IPS-NIHi11 (cell line): ENCODE measurements around the gene GRIP1.

Source experiments
- DNase-seq: peaks from one replicate; pipeline ENCODE4 v3.0.0; 2012; ENCODE audit warnings: mixed read lengths, low spot score

Gene GRIP1

DNA sequence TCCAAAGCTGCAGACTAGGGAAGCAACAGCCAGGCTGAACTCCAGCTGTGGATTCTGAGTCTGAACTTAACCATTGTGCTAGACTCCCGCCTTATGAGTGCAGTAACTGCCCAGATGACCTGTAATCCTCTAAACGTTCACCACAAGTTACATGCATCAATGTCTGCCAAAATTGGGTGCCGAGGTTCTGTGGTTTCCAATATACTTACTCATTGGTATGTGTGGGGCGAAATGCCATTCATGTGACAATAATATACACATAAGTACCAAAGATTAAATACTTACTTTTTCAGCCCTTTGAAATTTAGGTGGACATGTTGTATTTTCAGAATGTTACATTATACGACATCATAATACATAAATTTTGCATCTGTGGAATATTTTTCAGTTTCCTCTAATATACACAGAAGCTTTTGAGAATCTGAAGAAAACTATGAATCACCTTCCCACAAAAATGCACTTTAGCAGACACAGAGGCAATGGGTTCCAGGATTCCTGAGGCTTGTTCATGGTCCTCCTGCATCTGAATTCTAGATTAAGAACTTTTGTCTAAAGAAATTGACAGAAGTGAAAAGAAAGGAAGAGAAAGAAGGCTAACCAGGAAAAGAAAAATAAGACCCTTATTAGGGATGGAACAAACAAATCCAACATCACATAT lies 31.7 kb downstream of the GRIP1 start:
- DNase-seq = no peak

DNA sequence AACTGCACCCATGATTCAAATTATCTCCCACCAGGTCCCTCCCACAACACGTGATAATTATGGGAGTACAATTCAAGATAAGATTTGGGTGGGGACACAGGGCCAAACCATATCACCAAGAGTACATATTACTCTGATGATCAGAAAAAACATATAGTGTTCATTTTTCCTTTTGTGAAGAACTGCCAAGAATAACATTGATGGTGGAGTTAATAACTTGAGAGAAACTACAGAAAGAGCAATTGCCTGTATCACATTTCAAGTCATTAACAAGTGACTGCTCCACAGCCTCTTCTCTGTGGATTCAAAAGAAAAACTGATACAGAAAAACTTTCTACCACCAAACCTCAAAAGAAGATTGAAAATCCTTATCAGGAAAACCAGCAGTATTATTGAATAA lies 34.7 kb downstream of the GRIP1 start:
- no peak for DNase-seq

GRCh38 chr12:66640691-66641460 lies 38.0 kb downstream of the GRIP1 start:
- DNase-seq = no peak

- no peak for DNase-seq
These were observed 40.2 kb downstream of the GRIP1 start for GRCh38 chr12:66638666-66639065.

- DNase-seq = no peak
These were observed 41.1 kb downstream of the GRIP1 start for GRCh38 chr12:66637699-66638301.

DNA sequence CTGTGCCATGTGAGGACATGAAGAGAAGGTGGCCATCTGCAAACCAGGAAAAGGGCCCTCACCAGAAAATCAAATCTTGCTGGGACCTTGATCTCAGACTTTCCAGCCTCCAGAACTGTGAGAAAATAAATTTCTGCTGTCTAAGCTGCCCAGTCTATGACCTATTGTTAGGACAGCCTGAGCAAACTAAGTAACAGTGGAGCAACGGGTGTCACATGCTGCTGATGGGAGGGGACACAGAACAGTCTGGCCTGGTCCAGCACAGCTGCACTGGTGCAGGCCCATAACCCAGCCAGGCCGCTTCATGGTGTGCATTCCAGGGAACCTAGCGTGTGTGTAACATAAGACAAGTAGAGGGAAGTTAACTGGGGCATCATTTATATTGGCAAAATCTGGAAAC lies 42.1 kb downstream of the GRIP1 start:
- DNase-seq = no peak

DNA sequence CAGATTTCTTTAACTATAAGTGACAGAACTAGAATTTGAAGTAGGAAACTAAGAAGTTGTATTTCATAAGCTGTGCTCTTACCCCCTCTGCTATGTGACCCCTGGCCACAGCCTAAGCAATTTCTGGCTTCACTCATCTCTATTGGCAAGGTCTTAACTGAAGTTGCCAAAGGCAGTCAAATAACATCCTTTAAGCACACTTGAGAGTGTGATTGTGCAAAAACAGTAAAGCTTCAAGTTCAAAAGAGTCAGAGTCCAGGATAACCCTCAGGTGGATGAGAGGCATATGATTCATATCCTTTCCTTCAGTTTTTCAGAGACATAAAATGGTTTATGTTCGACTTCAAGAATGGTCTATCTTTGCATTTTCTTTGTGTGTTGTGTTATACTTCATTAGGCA lies 45.2 kb downstream of the GRIP1 start:
- DNase-seq = no peak

- no peak for DNase-seq
These were observed 49.6 kb downstream of the GRIP1 start for GRCh38 chr12:66629138-66629870.

DNA sequence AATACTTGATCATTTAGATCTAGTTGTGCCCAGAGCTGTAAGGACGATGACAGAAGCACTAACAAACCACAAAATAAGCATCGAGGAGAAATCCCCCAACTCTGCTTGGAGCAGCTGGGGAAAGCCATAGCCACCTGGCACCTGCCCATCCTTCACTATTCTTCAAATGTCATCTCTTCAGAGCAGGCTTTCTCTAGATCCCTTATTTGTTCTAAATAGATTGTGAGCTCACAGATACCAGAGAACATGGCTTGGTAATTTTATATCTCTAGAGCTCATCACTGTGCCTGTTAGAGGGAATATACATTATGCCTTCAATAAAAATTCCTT lies 50.9 kb downstream of the GRIP1 start:
- no peak for DNase-seq

GRCh38 chr12:66627270-66627987 lies 51.4 kb downstream of the GRIP1 start:
- DNase-seq = no peak

DNA sequence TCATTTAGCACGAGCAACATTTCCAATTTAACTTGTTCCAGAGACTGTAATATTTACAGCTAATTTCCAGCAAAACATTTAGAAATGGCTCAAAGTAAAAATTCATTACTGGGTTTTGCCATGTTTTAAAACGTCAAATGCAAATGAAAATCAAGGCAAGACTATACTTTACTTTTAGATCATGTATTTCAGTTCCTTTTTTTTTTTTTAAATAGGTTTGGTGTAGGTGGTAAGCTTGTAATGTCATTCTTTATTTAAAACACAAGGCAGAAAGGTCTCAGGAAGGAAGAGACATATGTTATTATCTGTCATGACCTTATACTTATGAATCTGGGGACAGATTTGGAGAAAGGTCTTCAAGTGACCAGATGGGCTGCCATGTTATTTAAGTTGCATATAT lies 54.1 kb downstream of the GRIP1 start:
- DNase-seq = no peak

DNA sequence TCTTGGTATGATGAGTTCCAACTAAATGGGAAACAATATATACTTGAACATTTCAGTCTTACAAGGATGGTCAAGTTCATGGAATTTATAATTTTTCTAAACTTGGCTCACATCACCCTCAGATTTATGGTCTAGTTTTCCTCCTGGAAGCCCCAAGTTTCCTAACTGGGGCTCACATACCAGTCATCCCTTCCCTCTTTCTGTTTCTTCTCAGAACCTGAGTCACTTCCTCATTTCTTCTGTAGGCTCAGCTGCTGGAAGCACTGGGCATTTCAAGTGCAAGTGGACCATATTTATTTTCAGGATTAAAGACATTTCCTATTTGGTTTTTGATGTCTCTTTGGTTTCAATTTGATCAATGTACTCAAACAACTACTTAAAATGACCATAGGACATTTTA lies 55.4 kb downstream of the GRIP1 start:
- no peak for DNase-seq

GRCh38 chr12:66620688-66621087 lies 58.2 kb downstream of the GRIP1 start:
- no peak for DNase-seq

DNA sequence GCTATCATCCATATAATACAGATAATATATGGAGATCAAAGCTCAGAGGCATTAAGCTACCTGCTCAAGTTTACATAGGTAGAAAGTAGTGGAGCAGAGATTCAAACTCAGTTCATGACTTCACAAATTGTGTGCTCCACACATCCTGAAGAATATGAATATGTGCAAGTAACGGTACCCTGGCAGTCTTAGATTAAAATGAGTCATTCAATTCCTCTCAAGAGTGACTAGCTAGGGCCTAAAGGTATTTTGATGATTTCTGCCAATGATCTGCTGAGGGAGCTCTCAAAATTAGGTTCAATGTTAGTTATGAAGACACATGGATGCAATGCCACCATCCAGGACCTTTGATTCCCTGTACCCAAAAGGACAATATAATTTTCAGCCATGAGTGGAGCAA lies 58.9 kb downstream of the GRIP1 start:
- DNase-seq = no peak

DNA sequence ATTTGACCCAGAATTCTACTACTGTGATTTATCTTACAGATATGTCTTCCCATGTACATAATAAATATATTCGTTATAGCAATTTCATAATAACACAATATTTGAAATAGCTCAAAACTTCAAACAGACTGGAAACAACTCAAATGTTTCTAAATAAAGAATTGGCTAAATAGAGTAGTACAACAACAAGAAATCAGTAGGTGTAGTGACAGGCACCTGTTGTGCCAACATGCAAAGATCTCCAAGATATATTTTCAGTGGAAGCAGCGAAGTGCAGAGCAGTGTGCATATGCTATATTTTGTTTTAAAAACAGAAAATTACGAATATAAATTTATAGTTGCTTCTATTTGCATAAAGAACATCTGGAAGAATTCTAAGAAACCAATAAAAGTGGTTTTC lies 60.9 kb downstream of the GRIP1 start:
- DNase-seq = no peak

GRCh38 chr12:66612090-66612775 lies 66.6 kb downstream of the GRIP1 start:
- DNase-seq = no peak

- DNase-seq = no peak
These were observed 71.7 kb downstream of the GRIP1 start for GRCh38 chr12:66607147-66607546.

DNA sequence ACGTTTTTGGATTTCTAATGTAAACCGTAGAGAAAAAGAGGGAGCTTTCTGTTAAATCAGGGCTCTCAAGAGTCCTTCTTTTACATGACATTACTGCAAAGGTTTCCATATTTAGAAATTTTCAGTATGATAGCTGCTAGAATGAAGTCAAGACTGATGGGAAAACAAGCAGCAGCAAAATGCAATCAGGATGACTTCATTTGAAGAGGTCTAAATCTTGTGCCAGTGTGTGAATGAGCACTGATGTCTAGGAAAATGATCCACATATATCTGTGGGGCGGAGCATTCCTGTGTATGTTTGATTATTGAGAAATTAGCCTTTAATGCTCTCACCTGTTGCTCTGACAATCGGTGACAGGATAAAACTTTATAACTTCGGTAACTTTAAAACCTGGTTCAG lies 73.6 kb downstream of the GRIP1 start:
- no peak for DNase-seq

- no peak for DNase-seq
These were observed 74.8 kb downstream of the GRIP1 start for GRCh38 chr12:66603981-66604479.

DNA sequence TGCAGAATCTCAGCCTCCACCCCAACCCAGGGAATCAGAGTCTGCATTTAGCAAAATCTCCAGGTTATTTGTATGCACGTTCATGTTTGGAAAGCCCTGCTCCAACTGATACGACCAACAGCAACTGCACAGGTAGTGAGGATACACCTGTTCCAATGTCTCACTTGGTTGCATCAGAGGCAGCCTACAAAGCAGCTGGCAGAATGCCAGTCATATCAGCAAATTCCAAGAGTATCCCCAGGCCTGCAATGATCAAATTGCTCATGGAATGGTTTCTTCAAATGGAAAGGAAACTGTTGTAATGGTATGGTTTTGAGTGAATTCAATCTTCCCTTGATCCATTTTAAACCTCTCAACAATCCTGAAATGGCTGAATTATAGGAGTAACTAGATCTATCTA lies 75.4 kb downstream of the GRIP1 start:
- DNase-seq = no peak

- DNase-seq = no peak
These were observed 76.3 kb downstream of the GRIP1 start for GRCh38 chr12:66602483-66603143.
